HuH-7.5 (cell line): ENCODE measurements around the gene KCNT2.
A peak's percentile ranks its signal among the peaks of the same experiment; 100 is the strongest.
"Not testable (repeated sequence)": the region's sequence is repeated elsewhere in the genome, so short reads cannot be mapped to it uniquely, and the experiment has no call there.

Source experiments
- DNase-seq: peaks from one replicate; pipeline ENCODE4 v3.0.0; 2011; ENCODE audit warnings: low spot score

Gene KCNT2

GRCh38 chr1:196608390-196609369 is at the start of gene KCNT2:
Gene KCNT2, minus strand, starts transcription at chr1:196608440. Its CDS starts 131 bp downstream, at chr1:196608309.
- peak; percentile 51 for DNase-seq

GRCh38 chr1:196655494-196655893 is 47.3 kb upstream of the KCNT2 start:
- DNase-seq: peak; percentile 7

DNA sequence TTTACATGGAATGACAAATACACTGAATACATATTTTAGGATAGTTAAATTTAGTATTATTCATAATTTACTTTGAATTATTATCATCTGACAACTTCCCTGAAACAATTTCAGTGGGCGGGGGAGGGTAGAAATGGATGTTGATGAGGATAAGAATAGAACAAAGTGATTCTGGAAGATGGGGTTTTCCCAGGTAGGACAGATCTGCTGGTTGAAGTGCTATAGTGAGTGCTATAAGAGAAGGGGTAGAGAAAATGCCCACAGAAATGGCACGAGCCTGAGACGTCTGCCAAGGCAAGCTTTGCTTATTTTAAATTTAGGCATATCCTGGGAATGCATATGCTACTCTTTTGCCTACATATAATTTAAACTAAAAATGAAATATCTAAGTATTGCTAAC is 46.8 kb upstream of the KCNT2 start:
- DNase-seq: no peak

DNA sequence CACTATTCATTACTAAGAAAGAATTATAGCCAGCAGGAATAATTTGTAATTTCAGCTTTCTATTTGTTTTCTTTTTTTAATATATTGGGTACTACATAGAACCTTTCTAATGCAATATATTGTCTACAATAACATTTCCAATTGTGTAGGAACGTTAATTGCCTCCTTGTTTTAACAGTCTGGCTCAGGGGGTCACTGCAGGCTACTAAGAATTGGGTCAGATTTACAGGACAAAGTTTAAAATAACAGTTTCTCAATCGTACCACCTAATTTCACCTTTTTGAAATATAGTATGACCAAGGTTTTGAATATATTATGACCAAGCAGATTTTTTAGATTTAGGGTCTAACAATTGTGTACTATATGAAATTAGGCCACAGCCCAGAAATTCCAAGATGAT is 46.0 kb upstream of the KCNT2 start:
- no peak for DNase-seq

DNA sequence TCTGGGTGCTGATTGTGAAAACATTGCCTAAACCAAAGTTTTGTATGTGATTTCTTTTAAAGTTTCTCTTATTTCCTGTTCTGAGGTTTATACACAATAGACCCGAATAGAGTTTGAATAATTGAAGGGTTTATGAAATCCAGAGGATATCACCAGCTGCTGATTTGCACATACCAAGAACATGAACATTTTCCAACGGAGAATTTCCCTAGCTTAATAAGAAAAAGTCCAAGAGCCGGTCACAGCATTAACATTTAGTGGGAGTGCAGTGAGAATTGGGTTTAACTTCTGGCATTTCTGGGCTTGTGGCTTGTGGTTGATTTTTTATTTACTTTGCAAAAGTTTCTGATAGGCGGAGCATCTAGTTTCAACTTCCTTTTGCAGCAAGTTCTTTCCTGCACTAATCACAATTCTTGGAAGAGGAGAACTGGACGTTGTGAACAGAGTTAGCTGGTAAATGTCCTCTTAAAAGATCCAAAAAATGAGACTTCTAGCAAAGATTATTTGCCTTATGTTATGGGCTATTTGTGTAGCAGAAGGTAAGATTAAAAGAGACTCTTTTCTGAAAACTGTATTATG is 43.5 kb upstream of the KCNT2 start, which contains the start of gene CFH:
Gene CFH (plus strand): TSS at position 407 of the 579 bp plus-strand sequence. CDS start 75 bp downstream, at position 482.
- no peak for DNase-seq

GRCh38 chr1:196651079-196651478 is 42.8 kb upstream of the KCNT2 start:
- no peak for DNase-seq

DNA sequence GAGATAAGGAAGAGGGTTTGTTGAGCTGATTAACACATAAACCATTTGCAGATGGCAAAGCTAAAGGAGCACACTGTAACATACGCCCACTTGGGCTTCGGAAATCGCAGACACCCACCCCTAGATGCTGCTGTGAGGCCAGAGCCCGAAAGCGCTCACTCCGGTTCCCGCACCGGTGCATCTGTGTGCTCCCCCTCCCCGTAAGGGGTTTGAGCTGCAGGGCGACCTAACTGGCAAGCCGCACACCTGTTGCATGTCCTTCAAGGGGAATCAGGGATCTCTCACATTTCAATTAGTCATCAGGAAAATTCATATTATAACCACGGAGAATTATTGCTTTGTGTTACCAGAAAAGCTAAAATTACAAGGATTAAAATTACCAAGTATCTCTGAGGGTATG is 42.2 kb upstream of the KCNT2 start:
- no peak for DNase-seq

DNA sequence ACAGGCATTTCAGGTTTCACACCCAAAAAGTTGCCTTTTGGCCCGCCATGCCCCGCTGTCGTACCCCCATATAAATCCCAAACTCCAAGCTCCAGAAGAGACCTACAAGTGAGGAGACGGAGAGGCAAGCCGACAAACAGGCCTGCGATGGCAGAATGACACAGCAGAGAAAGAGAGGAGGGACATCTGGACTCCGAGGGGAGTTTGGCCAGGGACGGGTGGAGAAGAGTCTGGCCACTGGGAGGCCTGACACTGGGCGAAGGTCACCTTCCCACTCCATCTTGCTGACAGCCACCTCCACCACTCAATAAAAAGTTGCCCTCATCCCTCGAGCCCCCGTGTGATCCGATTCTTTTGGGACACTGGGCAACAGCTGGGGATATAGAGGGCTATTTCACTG is 41.8 kb upstream of the KCNT2 start:
- no peak for DNase-seq

GRCh38 chr1:196640976-196641375 is 32.7 kb upstream of the KCNT2 start:
- DNase-seq: no peak

- DNase-seq: not testable (repeated sequence)
Observed at GRCh38 chr1:196639291-196639690, 31.1 kb upstream of the KCNT2 start.

- no peak for DNase-seq
Observed at GRCh38 chr1:196638466-196638865, 30.2 kb upstream of the KCNT2 start.

DNA sequence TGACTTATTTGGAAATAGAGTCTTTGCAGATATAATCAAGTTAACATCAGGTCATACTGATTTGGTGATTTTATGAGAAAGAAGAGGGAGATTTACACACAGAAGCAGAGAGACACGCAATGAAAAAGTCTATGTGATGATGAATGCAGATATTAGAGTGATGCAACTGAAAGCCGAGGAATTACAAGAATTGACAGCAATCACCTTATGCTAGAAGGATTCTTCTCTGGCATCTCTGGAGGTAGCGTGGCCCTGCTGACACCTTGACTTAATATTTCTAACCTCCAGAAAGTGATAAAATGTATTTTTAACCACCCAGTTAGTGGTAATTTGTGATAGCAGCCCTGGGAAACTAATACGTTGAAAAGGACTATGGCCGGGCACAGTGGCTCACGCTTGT is 29.4 kb upstream of the KCNT2 start:
- DNase-seq: no peak

- no peak for DNase-seq
Observed at GRCh38 chr1:196628838-196629237, 20.6 kb upstream of the KCNT2 start.

DNA sequence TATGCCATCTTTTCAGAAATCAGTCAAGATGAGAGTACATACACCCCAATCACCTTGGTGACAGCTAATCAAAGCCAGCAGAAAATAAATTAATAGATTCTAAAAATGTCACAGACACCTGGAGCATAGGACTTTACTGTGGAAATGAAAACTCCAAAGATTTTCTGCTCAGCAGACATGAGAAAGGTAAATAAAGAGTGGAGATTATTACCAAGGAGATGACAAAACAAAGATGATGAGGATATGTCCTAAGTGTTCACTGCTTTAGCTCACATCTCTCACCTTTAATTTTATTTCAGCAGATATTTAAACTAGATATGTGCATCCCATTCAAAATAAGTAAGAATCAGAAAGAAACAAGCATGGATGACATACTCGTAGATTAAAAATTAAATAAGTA is 14.8 kb upstream of the KCNT2 start:
- DNase-seq: no peak

GRCh38 chr1:196619721-196620120 is 11.5 kb upstream of the KCNT2 start:
- DNase-seq: no peak

- DNase-seq: no peak
Observed at GRCh38 chr1:196611873-196612272, 3.6 kb upstream of the KCNT2 start.

- peak; percentile 14 for DNase-seq
Observed at GRCh38 chr1:196609370-196609737, 1.1 kb upstream of the KCNT2 start.

DNA sequence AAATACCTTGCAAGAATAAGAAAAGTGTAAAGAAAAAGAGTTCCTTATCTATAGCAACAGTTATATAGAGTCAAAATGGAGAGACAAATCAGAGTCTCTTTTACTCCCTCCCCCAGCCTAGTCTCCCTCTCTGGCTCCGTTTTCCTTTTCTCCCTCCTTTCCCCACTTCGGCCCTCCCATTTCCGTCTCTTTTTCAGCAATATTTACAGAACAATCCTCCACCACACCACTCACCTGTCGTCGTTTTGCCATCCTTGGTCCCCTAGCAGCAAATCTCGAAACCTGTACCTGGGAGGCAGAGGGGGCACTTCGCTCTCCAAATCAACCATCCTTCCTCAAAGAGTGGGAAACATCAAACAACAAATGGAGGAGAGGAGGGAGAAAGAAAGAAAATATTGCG is 259 bp downstream of the KCNT2 start:
- no peak for DNase-seq

DNA sequence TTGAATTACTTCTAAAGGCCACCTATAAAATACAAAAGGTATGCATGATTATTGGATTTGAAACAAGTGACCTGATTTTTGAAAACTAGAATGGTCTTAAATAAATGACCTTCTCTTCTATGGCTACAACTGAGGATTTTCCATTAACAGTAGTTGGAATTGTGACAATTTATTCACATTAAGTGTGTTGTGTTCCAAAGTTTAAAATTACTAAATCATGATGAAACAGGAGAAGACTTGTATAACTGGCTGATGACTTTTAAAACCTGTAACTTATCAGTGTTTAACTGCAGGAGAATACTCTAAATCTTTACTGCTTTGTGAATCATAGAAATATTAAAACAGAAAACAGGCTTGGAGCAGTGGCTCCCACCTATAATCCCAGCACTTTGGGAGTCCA is 4.6 kb downstream of the KCNT2 start:
- no peak for DNase-seq

- no peak for DNase-seq
Observed at GRCh38 chr1:196598942-196599748, 9.1 kb downstream of the KCNT2 start.

- DNase-seq: no peak
Observed at GRCh38 chr1:196594700-196595099, 13.5 kb downstream of the KCNT2 start.

DNA sequence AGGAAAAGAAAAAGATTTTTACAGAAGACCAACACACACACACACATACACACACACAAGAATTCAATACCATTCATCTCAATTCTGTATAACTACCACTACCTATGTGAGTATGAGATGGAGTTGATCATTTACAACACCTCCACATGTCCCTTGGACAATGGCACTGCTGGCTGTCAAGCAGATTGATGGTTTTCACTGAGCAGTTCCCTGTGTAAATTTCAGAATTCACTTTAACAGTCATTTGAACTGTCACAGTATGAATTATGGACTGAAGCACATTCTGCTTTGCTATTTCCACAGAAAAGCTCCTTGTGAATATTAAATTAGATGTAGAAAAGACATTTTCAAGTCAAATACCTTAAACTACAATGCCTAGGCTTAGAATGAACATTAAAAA is 14.3 kb downstream of the KCNT2 start:
- no peak for DNase-seq

- DNase-seq: no peak
Observed at GRCh38 chr1:196590959-196591358, 17.3 kb downstream of the KCNT2 start.
